ENCODE data around the gene MTOR.

- no peak for TF ChIP-seq CTCF (IDR thresholded peaks at IDR 0.05)
- TF ChIP-seq POLR2A (IDR thresholded peaks at IDR 0.05) = no peak
Measured at GRCh38 chr1:11238311-11238710, 24.0 kb downstream of the MTOR start.
